Panc1 (cell line): Measurements from ENCODE around the gene VTI1A. TPM values are rescaled to one million over a fixed set of nuclear protein-coding genes. Genes with fewer than 3 reads are reported as not detected.

Experiments used
- ATAC-seq: fragments of 200-7000 bp; cut with Tn5 transposase; 2 replicates; pipeline ENCODE4 v1.9.1; 2020; ENCODE audit warnings: mild to moderate bottlenecking, moderate library complexity
- BruUV-seq: library from RNA; stranded (reverse); fragments of 400-500 nt; replicated peaks from 2 replicates; lab custom pipeline; 2021; lab: Mats Ljungman, UMichigan
- CTCF ChIA-PET: fragments of 300-600 bp; sonication (Branson Sonifier 250); formaldehyde crosslinking; loops from one replicate; lab custom pipeline; 2022; ENCODE audit warnings: antibody characterized with exemption; lab: Charles Lee
- POLR2A ChIA-PET: fragments of 300-600 bp; sonication (Branson Sonifier 250); formaldehyde crosslinking; loops from one replicate; lab custom pipeline; 2022; ENCODE audit warnings: antibody characterized with exemption; lab: Charles Lee
- DNase-seq: peaks from one replicate; pipeline ENCODE4 v3.0.0-alpha.2; 2010; ENCODE audit warnings: low read depth, low spot score
- H3K27ac ChIP-seq: 2 replicates; pipeline ENCODE4 v1.5.1; 2011; ENCODE audit warnings: mild to moderate bottlenecking, low read length, inconsistent platforms
- H3K27me3 ChIP-seq: fragments of 200-500 bp; sonication (Bioruptor generic); 2 replicates; pipeline ENCODE4 v1.6.0; 2014; ENCODE audit warnings: low read length, inconsistent platforms; ENCODE audit not compliant: control insufficient read depth, insufficient read depth
- H3K36me3 ChIP-seq: fragments of 200-500 bp; sonication (Bioruptor generic); 2 replicates; pipeline ENCODE4 v1.5.1; 2014; ENCODE audit warnings: inconsistent platforms, mild to moderate bottlenecking, low read length, moderate library complexity; ENCODE audit not compliant: control insufficient read depth, insufficient read depth
- H3K4me1 ChIP-seq: 2 replicates; pipeline ENCODE4 v1.5.1; 2011; ENCODE audit warnings: inconsistent platforms, mild to moderate bottlenecking, low read length, moderate library complexity; ENCODE audit not compliant: control insufficient read depth, insufficient read depth
- H3K4me3 ChIP-seq, 2 experiments: 2 replicates each; pipeline ENCODE4 v1.5.1; 2011 to 2012; ENCODE audit warnings: low read depth in 2 of 2, low read length in 2 of 2, mild to moderate bottlenecking in 2 of 2, inconsistent platforms in 1 of 2, moderate library complexity in 1 of 2
- H3K9me3 ChIP-seq: fragments of 200-500 bp; sonication (Bioruptor generic); 2 replicates; pipeline ENCODE4 v1.5.1; 2014; ENCODE audit warnings: low read depth, mild to moderate bottlenecking, inconsistent platforms, low read length, moderate library complexity; ENCODE audit not compliant: control insufficient read depth, insufficient read depth
- POLR2AphosphoS5 ChIP-seq: IDR thresholded peaks from 2 replicates; pipeline ENCODE4 v1.6.1; 2012; ENCODE audit warnings: mild to moderate bottlenecking, low read depth, low read length, moderate library complexity
- SIN3A ChIP-seq: IDR thresholded peaks from 2 replicates; pipeline ENCODE4 v1.6.1; 2012; ENCODE audit warnings: low read depth, mild to moderate bottlenecking, low read length, moderate library complexity, borderline replicate concordance; ENCODE audit not compliant: insufficient read depth
- TCF7L2 ChIP-seq: IDR thresholded peaks from 2 replicates; pipeline ENCODE4 v1.6.1; 2011; ENCODE audit warnings: mild to moderate bottlenecking, low read depth, low read length, inconsistent platforms
- in situ Hi-C: cut with HindIII; loops from 2 replicates; pipeline ENCODE4 v1.10.0; 2016; ENCODE audit warnings: low sequenced_read_pairs, low pct_unique_long_range_greater_than_20kb
- intact Hi-C: fragments of 100-400 bp; cut with micrococcal nuclease; formaldehyde crosslinking; loops from one replicate; pipeline ENCODE4 v1.10.0; 2022; ENCODE audit not compliant: unreplicated experiment
- total RNA-seq: library from RNA; stranded (reverse); gene quantifications from one replicate; pipeline ENCODE4 v1.2.1, GENCODE V29; 2021; ENCODE audit not compliant: unreplicated experiment
- TF ChIP-seq, protein P1 (sequence below), 2 experiments: IDR thresholded peaks; 2 replicates each; pipeline ENCODE4 v1.6.1; 2011 to 2012; ENCODE audit warnings: low read depth in 2 of 2, control low read depth in 1 of 2, low read length in 1 of 2, mild to moderate bottlenecking in 1 of 2, moderate library complexity in 1 of 2; ENCODE audit not compliant: insufficient read depth in 1 of 2
- TF ChIP-seq, protein P2 (sequence below): fragments of 450-650 bp; IDR thresholded peaks from 2 replicates; pipeline ENCODE4 v1.5.1; 2017; ENCODE audit warnings: mild to moderate bottlenecking

The VTI1A gene
- total RNA-seq, 1 experiment from 2014 or later = 36.3 TPM

DNA sequence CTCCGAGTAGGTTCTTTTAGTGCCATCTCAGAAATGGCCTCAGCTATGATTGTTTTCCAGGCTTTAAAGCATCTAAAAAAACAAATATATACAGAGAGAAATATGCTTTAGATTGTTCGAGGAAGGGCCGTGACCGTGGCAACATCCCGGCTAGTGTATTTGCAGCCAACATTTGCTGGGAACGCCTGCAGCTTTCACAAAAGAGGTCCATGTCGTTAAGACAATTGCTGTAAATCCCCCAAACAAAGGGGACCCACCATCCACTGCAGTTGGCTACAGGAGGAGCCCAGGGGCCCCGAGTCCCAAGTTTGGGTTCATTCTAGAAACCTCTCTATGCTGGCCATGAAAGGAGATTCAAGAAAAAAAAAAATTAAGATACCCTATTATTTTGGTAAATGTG, 350.2 kb downstream of the VTI1A start:
- TF ChIP-seq, protein P1, sequence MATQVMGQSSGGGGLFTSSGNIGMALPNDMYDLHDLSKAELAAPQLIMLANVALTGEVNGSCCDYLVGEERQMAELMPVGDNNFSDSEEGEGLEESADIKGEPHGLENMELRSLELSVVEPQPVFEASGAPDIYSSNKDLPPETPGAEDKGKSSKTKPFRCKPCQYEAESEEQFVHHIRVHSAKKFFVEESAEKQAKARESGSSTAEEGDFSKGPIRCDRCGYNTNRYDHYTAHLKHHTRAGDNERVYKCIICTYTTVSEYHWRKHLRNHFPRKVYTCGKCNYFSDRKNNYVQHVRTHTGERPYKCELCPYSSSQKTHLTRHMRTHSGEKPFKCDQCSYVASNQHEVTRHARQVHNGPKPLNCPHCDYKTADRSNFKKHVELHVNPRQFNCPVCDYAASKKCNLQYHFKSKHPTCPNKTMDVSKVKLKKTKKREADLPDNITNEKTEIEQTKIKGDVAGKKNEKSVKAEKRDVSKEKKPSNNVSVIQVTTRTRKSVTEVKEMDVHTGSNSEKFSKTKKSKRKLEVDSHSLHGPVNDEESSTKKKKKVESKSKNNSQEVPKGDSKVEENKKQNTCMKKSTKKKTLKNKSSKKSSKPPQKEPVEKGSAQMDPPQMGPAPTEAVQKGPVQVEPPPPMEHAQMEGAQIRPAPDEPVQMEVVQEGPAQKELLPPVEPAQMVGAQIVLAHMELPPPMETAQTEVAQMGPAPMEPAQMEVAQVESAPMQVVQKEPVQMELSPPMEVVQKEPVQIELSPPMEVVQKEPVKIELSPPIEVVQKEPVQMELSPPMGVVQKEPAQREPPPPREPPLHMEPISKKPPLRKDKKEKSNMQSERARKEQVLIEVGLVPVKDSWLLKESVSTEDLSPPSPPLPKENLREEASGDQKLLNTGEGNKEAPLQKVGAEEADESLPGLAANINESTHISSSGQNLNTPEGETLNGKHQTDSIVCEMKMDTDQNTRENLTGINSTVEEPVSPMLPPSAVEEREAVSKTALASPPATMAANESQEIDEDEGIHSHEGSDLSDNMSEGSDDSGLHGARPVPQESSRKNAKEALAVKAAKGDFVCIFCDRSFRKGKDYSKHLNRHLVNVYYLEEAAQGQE (IDR thresholded peaks at IDR 0.05; ENCODE audit: insufficient read depth in 1 of 2, low read depth in 2 of 2, low read length in 1 of 2) = no peak
- Histone ChIP-seq H3K27me3 (no peaks in the 10 kb centered on the region), H3K4me3 (no peak overlapping the region), H3K36me3 (no peaks in the 10 kb centered on the region), H3K9me3 (no peaks in the 10 kb centered on the region), H3K27ac (no peak overlapping the region), H3K4me1 (peaks cover 18% of the 10 kb centered on the region)
- ATAC-seq = no peak
- BruUV-seq = no TSS peak
- CTCF ChIA-PET = no interaction called here
- DNase-seq = no peak
- intact Hi-C loops = no loop called here
- in situ Hi-C loops = no loop called here
- POLR2A ChIA-PET = no interaction called here

- ATAC-seq (no peak), DNase-seq (no peak)
- POLR2A ChIA-PET = no interaction called here
- H3K4me3 ChIP-seq = no peak overlapping the region
- in situ Hi-C loops (no loop called here), intact Hi-C loops (no loop called here)
- H3K4me1 ChIP-seq = peaks cover 11% of the 10 kb centered on the region
- BruUV-seq = no TSS peak
- no peaks in the 10 kb centered on the region for H3K36me3 ChIP-seq
- no peak overlapping the region; the same call in 1 of the 2 replicates for H3K27ac ChIP-seq
- H3K27me3 ChIP-seq = no peaks in the 10 kb centered on the region
- CTCF ChIA-PET = interaction anchor here (0.6 kb wide), 1 partner anchor 11 kb away, joined by 8 read pairs; no protein-coding TSS in a partner anchor
- H3K9me3 ChIP-seq = no peaks in the 10 kb centered on the region
- TF ChIP-seq, protein P2, sequence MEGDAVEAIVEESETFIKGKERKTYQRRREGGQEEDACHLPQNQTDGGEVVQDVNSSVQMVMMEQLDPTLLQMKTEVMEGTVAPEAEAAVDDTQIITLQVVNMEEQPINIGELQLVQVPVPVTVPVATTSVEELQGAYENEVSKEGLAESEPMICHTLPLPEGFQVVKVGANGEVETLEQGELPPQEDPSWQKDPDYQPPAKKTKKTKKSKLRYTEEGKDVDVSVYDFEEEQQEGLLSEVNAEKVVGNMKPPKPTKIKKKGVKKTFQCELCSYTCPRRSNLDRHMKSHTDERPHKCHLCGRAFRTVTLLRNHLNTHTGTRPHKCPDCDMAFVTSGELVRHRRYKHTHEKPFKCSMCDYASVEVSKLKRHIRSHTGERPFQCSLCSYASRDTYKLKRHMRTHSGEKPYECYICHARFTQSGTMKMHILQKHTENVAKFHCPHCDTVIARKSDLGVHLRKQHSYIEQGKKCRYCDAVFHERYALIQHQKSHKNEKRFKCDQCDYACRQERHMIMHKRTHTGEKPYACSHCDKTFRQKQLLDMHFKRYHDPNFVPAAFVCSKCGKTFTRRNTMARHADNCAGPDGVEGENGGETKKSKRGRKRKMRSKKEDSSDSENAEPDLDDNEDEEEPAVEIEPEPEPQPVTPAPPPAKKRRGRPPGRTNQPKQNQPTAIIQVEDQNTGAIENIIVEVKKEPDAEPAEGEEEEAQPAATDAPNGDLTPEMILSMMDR = no peak
- TF ChIP-seq SIN3A = no peak
- TF ChIP-seq POLR2AphosphoS5 = no peak
- TF ChIP-seq, protein P1 (IDR thresholded peaks at IDR 0.05; ENCODE audit: insufficient read depth in 1 of 2, low read depth in 2 of 2, low read length in 1 of 2) = no peak
- TF ChIP-seq TCF7L2 = no peak
Measured at GRCh38 chr10:112797855-112798254, 350.8 kb downstream of the VTI1A start.
